ENCODE measurements around the gene APBA1. TPM values are rescaled to one million over a fixed set of nuclear protein-coding genes. Genes with fewer than 3 reads are reported as not detected.

APBA1 gene
- total and polyA plus RNA-seq, 4 donors, result 0.95 to 8.1 (median 2.8) TPM

- H3K9ac ChIP-seq (ENCODE audit: insufficient read depth in 1 of 2, low read length in 2 of 2), result no peak overlapping the region
- DNase-seq (no peak), ATAC-seq (ENCODE audit: insufficient read depth, low FRiP score) (no peak)
- peaks cover 0 to 2% (median 0%) of the 10 kb centered on the region in 4 donors for H3K9me3 ChIP-seq (ENCODE audit: control insufficient read depth in 4 of 4, insufficient read depth in 3 of 4, low read length in 3 of 4)
- no peak overlapping the region for H3K4me3 ChIP-seq
- H3K27ac ChIP-seq (ENCODE audit: low read depth in 1 of 2, low read length in 1 of 2), result no peak overlapping the region
- H3K4me1 ChIP-seq (ENCODE audit: control insufficient read depth in 5 of 5, insufficient read depth in 5 of 5, low read length in 5 of 5), result no peaks in the 10 kb centered on the region
- no peak for TF ChIP-seq CTCF (IDR thresholded peaks at IDR 0.05; ENCODE audit: control extremely low read depth, extremely low read depth)
- no peaks in the 10 kb centered on the region for H3K27me3 ChIP-seq (ENCODE audit: control insufficient read depth in 3 of 3, insufficient read depth in 3 of 3, low read length in 2 of 3)
- no peaks in the 10 kb centered on the region for H3K36me3 ChIP-seq (ENCODE audit: control insufficient read depth in 4 of 4, insufficient read depth in 4 of 4, low read length in 4 of 4)
- 64 to 77% methylated on average over 1 of the region's 1 CpG for WGBS, 2 donors
These were observed 136.8 kb downstream of the APBA1 start for GRCh38 chr9:69535286-69535832.

- Histone ChIP-seq H3K9ac (ENCODE audit: insufficient read depth in 1 of 2, low read length in 2 of 2) (no peak overlapping the region), H3K27ac (ENCODE audit: low read depth in 1 of 2, low read length in 1 of 2) (no peak overlapping the region), H3K9me3 (ENCODE audit: control insufficient read depth in 4 of 4, insufficient read depth in 3 of 4, low read length in 3 of 4) (peaks cover 0 to 2% (median 0%) of the 10 kb centered on the region in 4 donors), H3K4me1 (ENCODE audit: control insufficient read depth in 5 of 5, insufficient read depth in 5 of 5, low read length in 5 of 5) (no peaks in the 10 kb centered on the region), H3K4me3 (no peak overlapping the region), H3K36me3 (ENCODE audit: control insufficient read depth in 4 of 4, insufficient read depth in 4 of 4, low read length in 4 of 4) (no peaks in the 10 kb centered on the region), H3K27me3 (ENCODE audit: control insufficient read depth in 3 of 3, insufficient read depth in 3 of 3, low read length in 2 of 3) (no peaks in the 10 kb centered on the region)
- TF ChIP-seq CTCF (IDR thresholded peaks at IDR 0.05; ENCODE audit: control extremely low read depth, extremely low read depth), result no peak
- ATAC-seq (ENCODE audit: insufficient read depth, low FRiP score), result no peak
- peak in 2 of 3 donors; percentile 8 to 28 for DNase-seq
- 86 to 87% methylated on average over 4 of the region's 4 CpGs for WGBS, 2 donors
These were observed 139.8 kb downstream of the APBA1 start for GRCh38 chr9:69532396-69532795.

- no peak overlapping the region for H3K9ac ChIP-seq (ENCODE audit: insufficient read depth in 1 of 2, low read length in 2 of 2)
- ATAC-seq (ENCODE audit: insufficient read depth, low FRiP score) (no peak), DNase-seq (no peak)
- H3K27ac ChIP-seq (ENCODE audit: low read depth in 1 of 2, low read length in 1 of 2), result no peak overlapping the region
- peaks cover 0 to 2% (median 0%) of the 10 kb centered on the region in 4 donors for H3K9me3 ChIP-seq (ENCODE audit: control insufficient read depth in 4 of 4, insufficient read depth in 3 of 4, low read length in 3 of 4)
- no peaks in the 10 kb centered on the region for H3K4me1 ChIP-seq (ENCODE audit: control insufficient read depth in 5 of 5, insufficient read depth in 5 of 5, low read length in 5 of 5)
- H3K36me3 ChIP-seq (ENCODE audit: control insufficient read depth in 4 of 4, insufficient read depth in 4 of 4, low read length in 4 of 4), result no peaks in the 10 kb centered on the region
- no peak for TF ChIP-seq CTCF (IDR thresholded peaks at IDR 0.05; ENCODE audit: control extremely low read depth, extremely low read depth)
- WGBS, 2 donors, result 95 to 97% methylated on average over 1 of the region's 1 CpG
- no peaks in the 10 kb centered on the region for H3K27me3 ChIP-seq (ENCODE audit: control insufficient read depth in 3 of 3, insufficient read depth in 3 of 3, low read length in 2 of 3)
- H3K4me3 ChIP-seq, result no peak overlapping the region
These were observed 144.7 kb downstream of the APBA1 start for GRCh38 chr9:69527454-69527853.

- TF ChIP-seq CTCF (IDR thresholded peaks at IDR 0.05; ENCODE audit: control extremely low read depth, extremely low read depth), result no peak
- 94 to 100% methylated on average over 2 of the region's 2 CpGs for WGBS, 2 donors
- Histone ChIP-seq H3K9me3 (ENCODE audit: control insufficient read depth in 4 of 4, insufficient read depth in 3 of 4, low read length in 3 of 4) (peaks cover 0 to 2% (median 0%) of the 10 kb centered on the region in 4 donors), H3K27me3 (ENCODE audit: control insufficient read depth in 3 of 3, insufficient read depth in 3 of 3, low read length in 2 of 3) (no peaks in the 10 kb centered on the region), H3K4me3 (no peak overlapping the region), H3K27ac (ENCODE audit: low read depth in 1 of 2, low read length in 1 of 2) (no peak overlapping the region), H3K36me3 (ENCODE audit: control insufficient read depth in 4 of 4, insufficient read depth in 4 of 4, low read length in 4 of 4) (no peaks in the 10 kb centered on the region), H3K9ac (ENCODE audit: insufficient read depth in 1 of 2, low read length in 2 of 2) (no peak overlapping the region), H3K4me1 (ENCODE audit: control insufficient read depth in 5 of 5, insufficient read depth in 5 of 5, low read length in 5 of 5) (no peaks in the 10 kb centered on the region)
- ATAC-seq (ENCODE audit: insufficient read depth, low FRiP score), result no peak
- DNase-seq, result no peak
These were observed 145.5 kb downstream of the APBA1 start for GRCh38 chr9:69526699-69527098.
